HG03196 (cell line): ENCODE results near the gene RFX7.

ENCODE experiments used
- ATAC-seq: cut with Tn5 transposase; IDR thresholded peaks from one replicate; pipeline ENCODE4 v1.9.1; 2021; ENCODE audit not compliant: unreplicated experiment

Gene RFX7

DNA sequence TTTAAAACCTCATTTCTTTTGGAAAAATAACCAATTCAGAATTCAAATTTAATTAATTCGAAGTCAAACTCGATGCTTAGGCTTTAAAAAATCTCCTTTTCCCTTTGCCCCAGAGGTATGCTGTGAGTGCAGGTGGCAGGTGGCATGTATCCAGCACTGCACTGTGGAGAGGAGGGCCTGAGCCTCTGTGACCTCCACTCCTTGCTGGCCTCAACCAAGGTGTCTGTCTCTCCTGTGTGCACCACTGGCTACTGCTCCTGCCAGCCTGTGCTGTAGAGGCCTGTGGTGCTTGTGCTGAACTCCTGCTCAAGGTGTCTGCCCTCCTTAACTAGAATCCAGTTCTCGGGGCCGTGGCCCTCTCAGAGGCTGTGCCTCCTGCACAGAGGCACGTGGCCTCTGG, 194.1 kb downstream of the RFX7 start:
- ATAC-seq: no peak

GRCh38 chr15:56047354-56047753, 196.3 kb downstream of the RFX7 start:
- ATAC-seq: no peak

- ATAC-seq: no peak
Measured at GRCh38 chr15:56045068-56045748, 198.5 kb downstream of the RFX7 start.

DNA sequence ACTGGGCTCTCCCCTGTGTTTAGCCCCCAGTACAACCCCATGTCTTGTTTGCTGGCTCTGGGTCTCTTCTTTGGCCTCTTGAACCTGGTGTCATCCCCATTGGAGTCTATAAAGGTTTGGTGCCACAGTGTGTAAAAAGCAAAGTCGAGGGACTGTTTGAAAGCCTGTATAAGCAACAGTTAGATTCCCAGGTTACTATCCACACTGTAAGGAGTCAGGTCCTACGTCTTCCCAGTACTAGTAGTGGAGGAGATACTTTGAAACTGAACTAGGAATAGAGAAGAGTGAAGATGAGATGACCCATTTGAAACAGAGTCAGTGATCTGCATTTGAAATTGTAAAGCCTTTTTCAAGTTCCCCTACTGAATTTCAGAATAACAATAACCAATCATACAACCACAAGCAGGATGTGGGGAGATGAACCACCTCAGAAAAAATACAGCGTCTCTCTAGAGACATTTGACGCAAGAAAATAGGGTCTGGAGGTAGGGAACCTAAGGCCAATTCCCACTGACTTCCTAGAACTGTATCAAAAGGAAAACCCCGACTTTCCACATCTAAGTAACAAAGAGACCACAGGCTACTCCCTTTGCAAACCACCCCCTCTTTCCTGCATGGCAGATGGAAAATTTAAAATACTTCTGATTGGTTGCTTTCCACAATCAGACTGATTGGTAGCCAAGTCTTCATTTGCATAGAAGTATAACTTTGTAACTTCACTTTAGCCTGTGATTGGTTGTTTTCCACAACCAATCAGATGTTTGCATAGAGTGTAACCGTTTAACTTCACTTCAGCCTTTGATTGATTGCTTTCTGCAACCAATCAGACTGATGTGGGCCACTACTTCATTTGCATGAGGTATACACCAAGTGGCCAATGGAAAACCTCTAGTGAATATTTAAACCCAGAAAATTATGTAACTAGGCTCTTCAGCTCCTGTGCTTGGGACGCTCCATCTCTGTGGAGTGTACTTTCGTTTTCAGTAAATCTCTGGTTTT, 200.4 kb downstream of the RFX7 start:
- no peak for ATAC-seq

- ATAC-seq: no peak
Measured at GRCh38 chr15:56042498-56042897, 201.2 kb downstream of the RFX7 start.

GRCh38 chr15:56042031-56042430, 201.6 kb downstream of the RFX7 start:
- no peak for ATAC-seq

DNA sequence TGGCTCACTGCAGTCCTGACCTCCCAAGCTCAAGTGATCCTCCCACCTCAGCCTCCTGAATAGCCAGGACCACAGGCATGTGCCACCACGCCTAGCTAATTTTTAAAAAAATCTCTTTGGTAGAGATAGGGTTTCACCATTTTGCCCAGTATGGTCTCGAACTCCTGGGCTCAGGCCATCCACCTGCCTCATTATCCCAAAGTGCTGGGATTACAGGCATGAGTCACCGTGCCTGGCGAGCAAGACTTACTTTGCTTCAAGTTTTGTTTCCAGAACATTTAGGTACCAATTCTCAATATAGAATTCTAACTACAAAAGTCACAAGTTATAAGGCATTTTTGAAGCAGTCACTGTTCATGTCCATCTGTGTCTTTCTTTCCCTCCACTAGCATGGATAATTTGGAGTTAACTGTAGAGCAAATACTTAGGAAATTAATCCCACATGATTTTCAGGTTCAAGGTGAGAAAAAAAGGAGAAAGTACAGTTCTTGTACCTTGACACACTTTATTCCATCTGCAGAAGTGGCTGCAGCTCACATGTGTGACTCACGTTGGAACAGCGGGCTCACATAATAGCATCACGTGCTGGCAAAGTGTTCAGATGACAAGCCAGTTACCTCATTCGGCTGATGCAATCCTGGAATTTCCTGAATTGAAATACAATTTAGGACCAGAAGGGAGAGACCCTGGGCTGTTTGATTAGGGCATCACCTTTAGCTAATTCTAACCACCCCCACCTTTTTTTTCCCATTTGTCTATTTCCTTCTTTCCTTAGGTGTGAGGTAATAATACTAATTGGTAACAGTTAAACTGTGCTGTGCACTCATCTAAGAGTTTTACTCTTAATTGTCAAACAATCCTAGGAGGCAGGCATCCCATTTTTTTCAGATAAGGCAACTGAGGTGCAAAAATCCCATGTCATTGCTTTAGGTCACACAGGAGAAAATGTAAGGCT, 203.3 kb downstream of the RFX7 start:
- ATAC-seq: no peak

DNA sequence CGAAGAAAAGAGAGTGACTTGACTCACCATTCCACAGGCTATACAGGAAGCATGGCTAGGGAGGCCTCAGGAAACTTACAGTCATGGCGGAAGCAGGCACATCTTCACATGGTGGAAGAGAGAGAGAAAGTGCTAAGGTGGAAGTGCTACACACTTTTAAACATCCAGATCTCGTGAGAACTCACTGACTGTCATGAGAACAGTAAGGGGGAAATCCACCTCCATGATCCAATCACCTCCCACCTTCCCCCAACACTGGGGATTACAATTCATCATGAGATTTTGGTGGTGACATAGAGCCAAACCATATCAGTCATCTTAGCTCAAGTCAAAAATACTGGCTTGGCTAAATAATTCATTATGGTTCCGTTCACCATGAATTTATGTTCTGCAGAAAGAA, 205.0 kb downstream of the RFX7 start:
- no peak for ATAC-seq

GRCh38 chr15:56038015-56038414, 205.7 kb downstream of the RFX7 start:
- no peak for ATAC-seq
